Nephron (organoid): ENCODE measurements around the gene PODXL2.

Experiments
- H3K27ac Mint-ChIP-seq, 3 experiments: 2 replicates each; pipeline ENCODE4 v1.8.0; 2020; ENCODE audit warnings: mixed read lengths in 3 of 3, mild to moderate bottlenecking in 2 of 3, moderate library complexity in 1 of 3
- H3K27me3 Mint-ChIP-seq: 2 replicates; pipeline ENCODE4 v1.8.0; 2021; ENCODE audit warnings: low read depth, mild to moderate bottlenecking, moderate library complexity, mixed read lengths
- H3K36me3 Mint-ChIP-seq: 2 replicates; pipeline ENCODE4 v1.8.0; 2020; ENCODE audit warnings: low read depth, mixed read lengths
- H3K4me1 Mint-ChIP-seq: 2 replicates; pipeline ENCODE4 v1.8.0; 2020; ENCODE audit warnings: mixed read lengths
- H3K4me3 Mint-ChIP-seq, 3 experiments: 2 replicates each; pipeline ENCODE4 v1.8.0; 2020; ENCODE audit warnings: mild to moderate bottlenecking in 3 of 3, mixed read lengths in 3 of 3, moderate library complexity in 2 of 3
- H3K9me3 Mint-ChIP-seq: 2 replicates; pipeline ENCODE4 v1.8.0; 2020; ENCODE audit warnings: mixed read lengths
- TF ChIP-seq, protein P1 (sequence below), 3 experiments: fragments of 200-600 bp; sonication (generic); IDR thresholded peaks; one replicate each; pipeline ENCODE4 v1.5.0; 2021; ENCODE audit warnings: antibody characterized with exemption in 3 of 3; ENCODE audit not compliant: unreplicated experiment in 3 of 3

The PODXL2 gene

DNA sequence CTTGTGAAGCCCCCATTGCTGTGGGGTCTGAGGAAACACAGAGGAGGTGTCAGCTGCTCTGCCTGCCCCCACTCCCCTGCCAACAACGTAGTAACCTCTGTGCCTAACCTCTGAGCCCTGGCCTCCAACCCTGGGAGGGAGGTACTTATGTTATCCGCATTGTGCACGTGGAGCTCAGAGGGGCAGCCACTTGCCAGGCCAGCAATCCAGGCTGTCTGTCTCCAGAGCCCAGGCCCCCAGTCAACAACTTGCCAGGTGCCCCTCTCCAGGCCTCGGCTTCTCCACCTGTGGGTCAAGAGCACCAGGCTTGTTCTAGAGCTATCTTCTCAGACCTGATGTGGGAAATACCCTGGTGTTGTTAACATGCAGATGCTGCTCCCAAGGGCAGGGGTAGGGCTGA is 41.1 kb upstream of the PODXL2 start:
- no peak overlapping the region for H3K4me3 Mint-ChIP-seq
- no peaks in the 10 kb centered on the region for H3K9me3 Mint-ChIP-seq
- H3K4me1 Mint-ChIP-seq: peaks cover 31% of the 10 kb centered on the region
- no peaks in the 10 kb centered on the region for H3K36me3 Mint-ChIP-seq
- H3K27ac Mint-ChIP-seq: no peak overlapping the region
- TF ChIP-seq, protein P1, sequence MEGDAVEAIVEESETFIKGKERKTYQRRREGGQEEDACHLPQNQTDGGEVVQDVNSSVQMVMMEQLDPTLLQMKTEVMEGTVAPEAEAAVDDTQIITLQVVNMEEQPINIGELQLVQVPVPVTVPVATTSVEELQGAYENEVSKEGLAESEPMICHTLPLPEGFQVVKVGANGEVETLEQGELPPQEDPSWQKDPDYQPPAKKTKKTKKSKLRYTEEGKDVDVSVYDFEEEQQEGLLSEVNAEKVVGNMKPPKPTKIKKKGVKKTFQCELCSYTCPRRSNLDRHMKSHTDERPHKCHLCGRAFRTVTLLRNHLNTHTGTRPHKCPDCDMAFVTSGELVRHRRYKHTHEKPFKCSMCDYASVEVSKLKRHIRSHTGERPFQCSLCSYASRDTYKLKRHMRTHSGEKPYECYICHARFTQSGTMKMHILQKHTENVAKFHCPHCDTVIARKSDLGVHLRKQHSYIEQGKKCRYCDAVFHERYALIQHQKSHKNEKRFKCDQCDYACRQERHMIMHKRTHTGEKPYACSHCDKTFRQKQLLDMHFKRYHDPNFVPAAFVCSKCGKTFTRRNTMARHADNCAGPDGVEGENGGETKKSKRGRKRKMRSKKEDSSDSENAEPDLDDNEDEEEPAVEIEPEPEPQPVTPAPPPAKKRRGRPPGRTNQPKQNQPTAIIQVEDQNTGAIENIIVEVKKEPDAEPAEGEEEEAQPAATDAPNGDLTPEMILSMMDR (IDR thresholded peaks at IDR 0.05; ENCODE audit: unreplicated experiment in 3 of 3): no peak
- H3K27me3 Mint-ChIP-seq: no peaks in the 10 kb centered on the region

DNA sequence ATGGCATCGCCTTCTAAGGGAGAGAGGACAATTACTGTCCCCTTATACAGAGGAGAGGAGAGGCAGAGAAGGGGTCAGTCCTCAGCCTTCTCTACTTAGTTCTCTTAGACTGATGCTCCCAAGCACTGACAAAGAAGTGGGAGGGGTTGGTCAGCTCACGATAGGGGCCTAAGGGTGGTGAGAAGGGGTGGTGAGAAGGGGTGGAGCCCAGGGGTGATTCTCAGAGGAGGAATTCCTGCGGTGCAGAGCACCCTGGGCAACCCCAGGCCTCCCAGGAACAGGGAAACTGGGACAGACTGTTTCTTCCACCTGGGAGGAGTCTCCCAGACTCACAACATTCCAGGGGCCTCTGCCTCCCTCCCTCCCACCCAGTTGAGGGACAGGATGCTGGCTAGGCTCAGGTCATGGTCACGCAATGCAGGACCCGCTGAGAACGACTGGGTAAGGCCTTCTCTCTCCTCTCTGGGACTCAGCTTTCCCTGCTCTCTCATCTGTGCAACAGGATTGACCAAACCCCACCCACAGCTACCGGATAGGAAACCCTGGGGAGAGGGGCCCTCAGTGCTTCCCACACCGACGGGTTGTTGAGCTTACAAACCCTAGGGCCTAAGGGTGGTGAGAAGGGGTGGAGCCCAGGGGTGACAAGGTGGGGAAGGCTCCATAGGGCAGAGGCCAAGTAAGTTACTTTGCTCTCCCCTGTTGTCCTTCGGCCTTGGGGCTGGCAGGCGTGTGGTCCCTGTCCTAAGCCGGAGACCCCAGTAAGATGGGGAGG is 40.0 kb upstream of the PODXL2 start:
- peaks cover 34% of the 10 kb centered on the region for H3K4me1 Mint-ChIP-seq
- H3K9me3 Mint-ChIP-seq: no peaks in the 10 kb centered on the region
- TF ChIP-seq, protein P1 (IDR thresholded peaks at IDR 0.05; ENCODE audit: unreplicated experiment in 3 of 3): no peak
- no peaks in the 10 kb centered on the region for H3K27me3 Mint-ChIP-seq
- peak overlapping the region; percentile 87 to 91 (median 89) for H3K4me3 Mint-ChIP-seq
- no peaks in the 10 kb centered on the region for H3K36me3 Mint-ChIP-seq
- H3K27ac Mint-ChIP-seq: peak overlapping the region; percentile 63 to 91 (median 82)

DNA sequence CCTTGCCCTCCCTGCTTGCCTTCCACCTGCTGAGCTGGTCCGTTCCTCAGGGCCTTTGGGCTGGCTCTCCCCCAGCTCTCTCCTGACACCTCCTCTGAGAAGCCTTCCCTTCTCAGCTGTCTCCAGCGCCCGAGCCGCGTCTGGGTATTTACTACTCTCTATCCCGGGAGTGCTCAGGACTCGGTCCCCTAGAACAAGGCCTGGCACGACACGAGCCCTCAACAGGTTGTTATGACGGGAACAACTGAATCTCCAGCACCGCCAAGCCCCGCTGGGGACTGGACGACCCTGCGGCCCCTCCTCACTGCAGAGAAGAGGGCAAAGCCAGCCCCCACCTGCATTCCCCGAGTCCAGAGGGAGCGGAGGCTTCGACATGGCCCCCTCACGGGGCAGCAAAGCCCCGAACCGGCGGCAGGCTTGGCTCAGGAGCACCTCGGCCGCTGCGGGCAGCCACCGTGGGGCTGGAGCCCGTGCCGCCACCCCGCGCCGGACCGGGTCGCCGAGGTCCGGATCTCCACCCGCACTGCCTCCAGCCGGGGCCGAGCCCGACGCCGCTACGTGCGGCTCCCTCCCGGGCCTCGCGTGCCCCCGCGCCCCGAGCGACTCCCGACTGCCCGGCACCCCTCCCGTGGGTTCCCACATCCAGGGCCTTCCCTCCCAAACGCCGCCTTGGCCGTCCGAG is 39.2 kb upstream of the PODXL2 start:
- Mint-ChIP-seq H3K36me3 (no peaks in the 10 kb centered on the region), H3K27me3 (no peaks in the 10 kb centered on the region), H3K4me3 (peak overlapping the region; percentile 87 to 93 (median 91)), H3K9me3 (no peaks in the 10 kb centered on the region), H3K27ac (peak overlapping the region; percentile 63 to 91 (median 82)), H3K4me1 (peaks cover 32% of the 10 kb centered on the region)
- TF ChIP-seq, protein P1 (IDR thresholded peaks at IDR 0.05; ENCODE audit: unreplicated experiment in 3 of 3): no peak

DNA sequence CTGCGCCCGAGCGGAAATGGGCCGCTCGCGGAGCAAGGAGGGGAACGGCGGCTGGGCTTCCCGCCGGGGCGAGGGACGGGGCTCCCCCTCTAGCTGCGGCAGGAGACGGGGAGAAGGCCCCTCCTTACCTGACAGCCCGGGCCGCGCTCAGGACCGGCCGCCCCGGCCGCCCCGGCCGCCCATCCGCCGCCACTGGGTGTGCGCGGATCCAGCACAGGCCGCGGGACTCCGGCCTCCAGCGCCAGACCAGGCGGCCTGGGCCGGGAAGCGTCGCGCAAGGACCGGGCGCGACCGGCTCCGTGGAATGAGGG is 38.7 kb upstream of the PODXL2 start:
- Mint-ChIP-seq H3K4me1 (peaks cover 30% of the 10 kb centered on the region), H3K27me3 (no peaks in the 10 kb centered on the region), H3K27ac (peak overlapping the region; percentile 96 to 97 (median 97)), H3K9me3 (no peaks in the 10 kb centered on the region), H3K36me3 (no peaks in the 10 kb centered on the region), H3K4me3 (peak overlapping the region; percentile 91 to 93 (median 93))
- TF ChIP-seq, protein P1 (IDR thresholded peaks at IDR 0.05; ENCODE audit: unreplicated experiment in 3 of 3): no peak

DNA sequence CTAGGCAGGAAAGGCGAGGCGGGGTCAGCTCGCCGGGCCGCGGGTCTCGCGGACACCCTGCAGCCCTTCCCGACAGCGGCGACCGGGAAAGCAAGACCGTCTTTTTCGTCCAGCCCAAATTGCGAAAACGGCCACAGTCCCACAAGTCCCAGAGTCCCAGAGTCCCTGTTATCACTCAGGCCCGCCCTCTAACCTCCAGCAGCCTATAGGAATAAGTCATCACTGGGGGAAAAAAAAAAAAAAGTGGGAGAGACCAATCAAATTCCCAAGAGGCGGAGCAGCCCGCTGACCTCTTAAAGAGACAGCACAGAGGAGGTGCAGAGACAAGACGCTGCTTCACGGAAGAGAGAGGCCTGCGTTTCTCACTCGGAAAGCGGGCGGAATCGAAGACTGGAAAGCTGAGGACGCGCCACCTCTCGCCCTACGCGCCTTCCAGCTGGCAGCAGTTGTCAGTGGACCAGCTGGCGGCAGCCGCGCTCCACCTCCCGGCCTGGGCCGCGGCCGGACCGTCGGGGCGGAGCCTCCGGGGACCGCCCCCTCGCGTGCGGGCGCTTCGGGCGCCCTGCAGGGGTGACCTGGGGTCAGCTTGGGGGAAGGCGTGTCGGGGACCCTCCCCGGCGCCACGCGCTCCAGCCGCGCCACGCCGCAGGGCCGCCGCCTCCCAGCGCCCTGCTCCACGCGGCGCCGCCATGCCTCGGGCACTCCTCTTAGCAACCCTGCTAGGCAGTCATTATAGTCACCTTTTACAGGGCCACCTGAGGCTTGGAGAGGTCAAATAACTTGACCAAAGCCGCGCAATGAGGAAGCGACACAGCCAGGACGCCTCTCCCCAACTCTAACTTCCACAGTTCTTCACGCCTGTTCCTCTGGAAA is 38.2 kb upstream of the PODXL2 start, which contains the start of gene TPRA1:
Gene TPRA1, minus strand, starts transcription at position 141 of the 873 bp plus-strand sequence. CDS start 10,587 bp downstream, outside the sequence.
- Mint-ChIP-seq H3K4me1 (peaks cover 30% of the 10 kb centered on the region), H3K27me3 (no peaks in the 10 kb centered on the region), H3K4me3 (peak within 1 kb of the TSS; percentile 91 to 93 (median 93)), H3K36me3 (no peaks in the 10 kb centered on the region), H3K27ac (peak within 1 kb of the TSS; percentile 96 to 97 (median 97)), H3K9me3 (no peaks in the 10 kb centered on the region)
- TF ChIP-seq, protein P1 (IDR thresholded peaks at IDR 0.05; ENCODE audit: unreplicated experiment in 3 of 3): no peak
